ENCODE measurements around the gene PCGF5.
A peak's percentile ranks its signal among the peaks of the same experiment; 100 is the strongest.

The PCGF5 gene

DNA sequence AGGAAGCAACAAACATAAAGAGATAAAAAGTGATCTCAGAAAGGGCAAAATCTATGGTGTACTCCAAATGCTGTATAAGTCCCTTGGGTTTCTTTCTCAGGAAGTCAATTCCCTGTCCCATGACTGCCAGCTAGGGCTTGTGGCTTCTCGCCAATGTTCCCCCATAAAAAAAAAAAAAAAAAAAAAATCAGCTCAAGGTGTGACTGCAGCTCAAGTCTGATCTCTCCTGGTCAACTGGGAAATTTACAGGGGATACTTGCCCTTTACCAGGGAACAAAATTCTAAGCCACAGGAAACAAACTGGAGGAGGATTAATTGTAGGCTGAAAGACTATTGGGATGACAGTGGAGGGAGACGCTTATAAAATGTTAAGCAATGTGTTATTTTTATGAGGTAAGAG is 76.0 kb downstream of the PCGF5 start:
- no peak for TF ChIP-seq POLR2AphosphoS5 (IDR thresholded peaks at IDR 0.05; ENCODE audit: low read depth, low read length)

GRCh38 chr10:91298224-91298871 is 77.9 kb downstream of the PCGF5 start:
- TF ChIP-seq POLR2AphosphoS5 (IDR thresholded peaks at IDR 0.05; ENCODE audit: low read depth, low read length) = no peak
- TF ChIP-seq FOXP2 (optimal IDR thresholded peaks at IDR 0.05; ENCODE audit: borderline replicate concordance, extremely low read depth, extremely low read length, insufficient read depth) = peak; percentile 47

DNA sequence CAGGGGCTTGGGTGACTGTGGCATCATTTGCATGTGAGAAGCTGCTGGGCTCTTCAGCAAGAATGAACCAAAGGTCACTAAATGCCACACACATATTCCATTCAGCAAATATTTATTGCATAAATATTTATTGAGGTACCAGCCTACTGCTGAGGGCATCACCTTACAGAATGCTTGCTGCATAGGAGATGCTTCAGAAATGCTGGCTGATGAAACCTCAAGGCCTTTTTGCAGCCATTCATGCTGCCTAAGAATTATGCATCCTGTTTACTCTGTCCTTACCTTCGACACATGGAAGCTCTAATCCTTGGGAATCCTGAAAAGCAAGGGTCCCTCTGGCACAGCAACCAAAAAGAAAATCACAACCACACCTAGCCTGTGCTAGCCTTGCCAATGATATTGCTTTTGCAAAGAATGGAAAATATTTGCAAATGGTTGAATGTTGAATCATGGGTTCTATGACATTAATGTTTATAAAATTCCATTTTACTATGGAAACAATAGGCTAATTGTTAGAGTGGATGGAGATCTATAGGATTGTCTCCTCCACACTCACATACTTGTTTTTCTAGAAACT is 79.6 kb downstream of the PCGF5 start:
- TF ChIP-seq POLR2AphosphoS5 (IDR thresholded peaks at IDR 0.05; ENCODE audit: low read depth, low read length) (no peak), TAF1 (IDR thresholded peaks at IDR 0.05; ENCODE audit: borderline replicate concordance, insufficient read depth, low read length) (no peak), SIN3A (IDR thresholded peaks at IDR 0.05; ENCODE audit: borderline replicate concordance, insufficient read depth, low read length) (no peak), FOXP2 (optimal IDR thresholded peaks at IDR 0.05; ENCODE audit: borderline replicate concordance, extremely low read depth, extremely low read length, insufficient read depth) (no peak)
- TF ChIP-seq, protein P1, sequence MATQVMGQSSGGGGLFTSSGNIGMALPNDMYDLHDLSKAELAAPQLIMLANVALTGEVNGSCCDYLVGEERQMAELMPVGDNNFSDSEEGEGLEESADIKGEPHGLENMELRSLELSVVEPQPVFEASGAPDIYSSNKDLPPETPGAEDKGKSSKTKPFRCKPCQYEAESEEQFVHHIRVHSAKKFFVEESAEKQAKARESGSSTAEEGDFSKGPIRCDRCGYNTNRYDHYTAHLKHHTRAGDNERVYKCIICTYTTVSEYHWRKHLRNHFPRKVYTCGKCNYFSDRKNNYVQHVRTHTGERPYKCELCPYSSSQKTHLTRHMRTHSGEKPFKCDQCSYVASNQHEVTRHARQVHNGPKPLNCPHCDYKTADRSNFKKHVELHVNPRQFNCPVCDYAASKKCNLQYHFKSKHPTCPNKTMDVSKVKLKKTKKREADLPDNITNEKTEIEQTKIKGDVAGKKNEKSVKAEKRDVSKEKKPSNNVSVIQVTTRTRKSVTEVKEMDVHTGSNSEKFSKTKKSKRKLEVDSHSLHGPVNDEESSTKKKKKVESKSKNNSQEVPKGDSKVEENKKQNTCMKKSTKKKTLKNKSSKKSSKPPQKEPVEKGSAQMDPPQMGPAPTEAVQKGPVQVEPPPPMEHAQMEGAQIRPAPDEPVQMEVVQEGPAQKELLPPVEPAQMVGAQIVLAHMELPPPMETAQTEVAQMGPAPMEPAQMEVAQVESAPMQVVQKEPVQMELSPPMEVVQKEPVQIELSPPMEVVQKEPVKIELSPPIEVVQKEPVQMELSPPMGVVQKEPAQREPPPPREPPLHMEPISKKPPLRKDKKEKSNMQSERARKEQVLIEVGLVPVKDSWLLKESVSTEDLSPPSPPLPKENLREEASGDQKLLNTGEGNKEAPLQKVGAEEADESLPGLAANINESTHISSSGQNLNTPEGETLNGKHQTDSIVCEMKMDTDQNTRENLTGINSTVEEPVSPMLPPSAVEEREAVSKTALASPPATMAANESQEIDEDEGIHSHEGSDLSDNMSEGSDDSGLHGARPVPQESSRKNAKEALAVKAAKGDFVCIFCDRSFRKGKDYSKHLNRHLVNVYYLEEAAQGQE (IDR thresholded peaks at IDR 0.05; ENCODE audit: insufficient read depth in 1 of 2, low read depth in 2 of 2, low read length in 2 of 2) = no peak

- TF ChIP-seq SIN3A (IDR thresholded peaks at IDR 0.05; ENCODE audit: borderline replicate concordance, insufficient read depth, low read length) = no peak
- TF ChIP-seq, protein P1 (IDR thresholded peaks at IDR 0.05; ENCODE audit: insufficient read depth in 1 of 2, low read depth in 2 of 2, low read length in 2 of 2) = no peak
- no peak for TF ChIP-seq TAF1 (IDR thresholded peaks at IDR 0.05; ENCODE audit: borderline replicate concordance, insufficient read depth, low read length)
- TF ChIP-seq FOXP2 (optimal IDR thresholded peaks at IDR 0.05; ENCODE audit: borderline replicate concordance, extremely low read depth, extremely low read length, insufficient read depth) = no peak
- no peak for TF ChIP-seq POLR2AphosphoS5 (IDR thresholded peaks at IDR 0.05; ENCODE audit: low read depth, low read length)
Measured at GRCh38 chr10:91307489-91307888, 87.0 kb downstream of the PCGF5 start.

- TF ChIP-seq SIN3A (IDR thresholded peaks at IDR 0.05; ENCODE audit: borderline replicate concordance, insufficient read depth, low read length) (no peak), POLR2AphosphoS5 (IDR thresholded peaks at IDR 0.05; ENCODE audit: low read depth, low read length) (no peak), FOXP2 (optimal IDR thresholded peaks at IDR 0.05; ENCODE audit: borderline replicate concordance, extremely low read depth, extremely low read length, insufficient read depth) (no peak), TAF1 (IDR thresholded peaks at IDR 0.05; ENCODE audit: borderline replicate concordance, insufficient read depth, low read length) (no peak)
- TF ChIP-seq, protein P1 (IDR thresholded peaks at IDR 0.05; ENCODE audit: insufficient read depth in 1 of 2, low read depth in 2 of 2, low read length in 2 of 2) = no peak
Measured at GRCh38 chr10:91309711-91310110, 89.2 kb downstream of the PCGF5 start.

- TF ChIP-seq POLR2AphosphoS5 (IDR thresholded peaks at IDR 0.05; ENCODE audit: low read depth, low read length) (no peak), FOXP2 (optimal IDR thresholded peaks at IDR 0.05; ENCODE audit: borderline replicate concordance, extremely low read depth, extremely low read length, insufficient read depth) (no peak), TAF1 (IDR thresholded peaks at IDR 0.05; ENCODE audit: borderline replicate concordance, insufficient read depth, low read length) (no peak), SIN3A (IDR thresholded peaks at IDR 0.05; ENCODE audit: borderline replicate concordance, insufficient read depth, low read length) (no peak)
- TF ChIP-seq, protein P1 (IDR thresholded peaks at IDR 0.05; ENCODE audit: insufficient read depth in 1 of 2, low read depth in 2 of 2, low read length in 2 of 2) = no peak
Measured at GRCh38 chr10:91311601-91312381, 91.3 kb downstream of the PCGF5 start.

Measured in PFSK-1 (cell line).